WTC11 (cell line): ENCODE measurements around the gene ESRRA. TPM values are rescaled to one million over a fixed set of nuclear protein-coding genes. Genes with fewer than 3 reads are reported as not detected.

Experiments
- ATAC-seq: fragments of 200-7000 bp; cut with Tn5 transposase; 2 replicates; pipeline ENCODE4 v1.10.0; 2021; ENCODE audit warnings: mild to moderate bottlenecking, moderate library complexity
- CTCF ChIA-PET: fragments of 300-600 bp; sonication (Branson Sonifier 250); formaldehyde crosslinking; loops from one replicate; lab custom pipeline; 2021; ENCODE audit warnings: antibody characterized with exemption; lab: Charles Lee
- POLR2A ChIA-PET: fragments of 350-600 bp; sonication (Branson Sonifier 250); formaldehyde crosslinking; loops from one replicate; lab custom pipeline; 2021; ENCODE audit warnings: antibody characterized with exemption; lab: Charles Lee
- DNase-seq: peaks from one replicate; pipeline ENCODE4 v3.0.0; 2021; ENCODE audit warnings: low spot score
- H3K27ac Mint-ChIP-seq: 2 replicates; pipeline ENCODE4 v1.8.0; 2021; ENCODE audit warnings: mixed read lengths
- H3K27me3 Mint-ChIP-seq: 2 replicates; pipeline ENCODE4 v1.8.0; 2021; ENCODE audit warnings: low read depth, mild to moderate bottlenecking, moderate library complexity, mixed read lengths
- H3K36me3 Mint-ChIP-seq: 2 replicates; pipeline ENCODE4 v1.8.0; 2021; ENCODE audit warnings: mixed read lengths
- H3K4me1 Mint-ChIP-seq: 2 replicates; pipeline ENCODE4 v1.8.0; 2022; ENCODE audit warnings: mixed read lengths
- H3K4me3 Mint-ChIP-seq: 2 replicates; pipeline ENCODE4 v1.8.0; 2021; ENCODE audit warnings: mild to moderate bottlenecking, moderate library complexity, mixed read lengths
- H3K9me3 Mint-ChIP-seq: 2 replicates; pipeline ENCODE4 v1.8.0; 2021; ENCODE audit warnings: mixed read lengths
- AR ChIP-seq: fragments of 250-450 bp; sonication (Bioruptor Pico); IDR thresholded peaks from 2 replicates; pipeline ENCODE4 v1.9.0; 2021; ENCODE audit warnings: mild to moderate bottlenecking
- CREB1 ChIP-seq: sonication (generic); formaldehyde crosslinking; IDR thresholded peaks from 2 replicates; pipeline ENCODE4 v1.8.0; 2023; ENCODE audit warnings: mild to moderate bottlenecking, missing genetic modification reagents
- HMGA2 ChIP-seq: fragments of 250-450 bp; sonication (Bioruptor Pico); IDR thresholded peaks from 2 replicates; pipeline ENCODE4 v1.4.0; 2021; ENCODE audit warnings: mild to moderate bottlenecking, moderate library complexity
- IRF1 ChIP-seq: sonication (generic); formaldehyde crosslinking; IDR thresholded peaks from 2 replicates; pipeline ENCODE4 v1.8.0; 2023; ENCODE audit warnings: missing genetic modification reagents
- MYBL2 ChIP-seq: sonication (generic); formaldehyde crosslinking; IDR thresholded peaks from 2 replicates; pipeline ENCODE4 v1.8.1; 2023; ENCODE audit warnings: mild to moderate bottlenecking, moderate library complexity, missing genetic modification reagents
- PREB ChIP-seq: sonication (generic); formaldehyde crosslinking; IDR thresholded peaks from 2 replicates; pipeline ENCODE4 v1.8.1; 2022; ENCODE audit warnings: mild to moderate bottlenecking, missing genetic modification reagents, moderate library complexity, borderline replicate concordance
- SMAD3 ChIP-seq: sonication (generic); formaldehyde crosslinking; IDR thresholded peaks from 2 replicates; pipeline ENCODE4 v1.8.0; 2022; ENCODE audit warnings: missing genetic modification reagents, mild to moderate bottlenecking, borderline replicate concordance
- SMAD4 ChIP-seq: sonication (generic); formaldehyde crosslinking; IDR thresholded peaks from 2 replicates; pipeline ENCODE4 v1.8.0; 2022; ENCODE audit warnings: mild to moderate bottlenecking, missing genetic modification reagents
- TP53 ChIP-seq: sonication (generic); formaldehyde crosslinking; IDR thresholded peaks from 2 replicates; pipeline ENCODE4 v1.8.1; 2023; ENCODE audit warnings: mild to moderate bottlenecking, missing genetic modification reagents
- ZBTB43 ChIP-seq: sonication (generic); formaldehyde crosslinking; IDR thresholded peaks from 2 replicates; pipeline ENCODE4 v1.8.1; 2023; ENCODE audit warnings: mild to moderate bottlenecking, missing genetic modification reagents
- ZNF263 ChIP-seq: sonication (generic); formaldehyde crosslinking; IDR thresholded peaks from 2 replicates; pipeline ENCODE4 v1.8.1; 2022; ENCODE audit warnings: low read depth, mild to moderate bottlenecking, moderate library complexity, missing genetic modification reagents
- total RNA-seq: library from RNA; stranded (reverse); gene quantifications from 3 replicates; pipeline ENCODE4 v1.2.3, GENCODE V29; 2021
- TF ChIP-seq, protein P1 (sequence below): fragments of 250-450 bp; sonication (Bioruptor Pico); IDR thresholded peaks from 2 replicates; pipeline ENCODE4 v1.9.0; 2021; ENCODE audit warnings: mild to moderate bottlenecking
- TF ChIP-seq, protein P2 (sequence below): fragments of 250-450 bp; sonication (Bioruptor Pico); IDR thresholded peaks from 2 replicates; pipeline ENCODE4 v1.9.0; 2021; ENCODE audit warnings: moderate library complexity, mild to moderate bottlenecking, inconsistent platforms, borderline replicate concordance
- TF ChIP-seq, protein P3 (sequence below): fragments of 250-450 bp; sonication (Bioruptor Pico); IDR thresholded peaks from 2 replicates; pipeline ENCODE4 v1.9.0; 2021; ENCODE audit warnings: mild to moderate bottlenecking, borderline replicate concordance
- TF ChIP-seq, protein P4 (sequence below): sonication (generic); formaldehyde crosslinking; IDR thresholded peaks from 2 replicates; pipeline ENCODE4 v1.8.1; 2023; ENCODE audit warnings: mild to moderate bottlenecking, missing genetic modification reagents, moderate library complexity
- TF ChIP-seq, protein P5 (sequence below): sonication (generic); formaldehyde crosslinking; IDR thresholded peaks from 2 replicates; pipeline ENCODE4 v1.8.1; 2023; ENCODE audit warnings: mild to moderate bottlenecking, moderate library complexity, missing genetic modification reagents

ESRRA gene
- total RNA-seq, 1 experiment from 2014 or later, result 81.9 TPM

DNA sequence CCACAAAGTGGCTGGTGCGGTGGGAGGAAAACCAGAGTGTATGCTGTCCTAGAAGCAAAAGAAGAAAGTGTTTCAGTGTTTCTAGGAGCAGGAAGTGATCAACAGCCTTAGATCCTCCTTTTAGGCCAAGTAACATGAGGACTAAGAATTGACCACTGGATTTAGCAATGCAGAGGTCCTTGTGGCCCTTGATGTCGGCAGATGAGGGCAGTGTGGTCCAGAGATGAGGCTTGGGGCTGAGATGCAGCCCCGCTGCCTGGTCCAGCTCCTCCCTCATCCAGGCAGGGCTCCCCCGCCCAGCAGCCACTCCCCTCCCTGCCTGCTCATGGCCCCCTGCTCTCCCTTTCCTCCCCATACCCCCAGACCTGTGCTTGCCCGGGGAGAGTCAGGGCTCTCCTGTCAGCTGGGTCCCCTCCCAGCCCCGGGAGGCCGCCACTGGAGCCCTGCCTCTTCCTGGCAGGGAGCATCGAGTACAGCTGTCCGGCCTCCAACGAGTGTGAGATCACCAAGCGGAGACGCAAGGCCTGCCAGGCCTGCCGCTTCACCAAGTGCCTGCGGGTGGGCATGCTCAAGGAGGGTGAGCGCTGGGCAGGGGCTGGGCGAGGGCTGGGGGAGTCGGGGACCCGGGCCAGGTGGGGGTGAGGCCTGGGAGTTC, 8.3 kb downstream of the ESRRA start:
- DNase-seq, result no peak
- TF ChIP-seq, protein P1, sequence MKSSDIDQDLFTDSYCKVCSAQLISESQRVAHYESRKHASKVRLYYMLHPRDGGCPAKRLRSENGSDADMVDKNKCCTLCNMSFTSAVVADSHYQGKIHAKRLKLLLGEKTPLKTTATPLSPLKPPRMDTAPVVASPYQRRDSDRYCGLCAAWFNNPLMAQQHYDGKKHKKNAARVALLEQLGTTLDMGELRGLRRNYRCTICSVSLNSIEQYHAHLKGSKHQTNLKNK (CRISPR knock-in tag), result no peak
- no peak for TF ChIP-seq MYBL2 (CRISPR knock-in tag)
- no peak for TF ChIP-seq SMAD4 (CRISPR knock-in tag)
- TF ChIP-seq TP53, result no peak
- TF ChIP-seq, protein P2, sequence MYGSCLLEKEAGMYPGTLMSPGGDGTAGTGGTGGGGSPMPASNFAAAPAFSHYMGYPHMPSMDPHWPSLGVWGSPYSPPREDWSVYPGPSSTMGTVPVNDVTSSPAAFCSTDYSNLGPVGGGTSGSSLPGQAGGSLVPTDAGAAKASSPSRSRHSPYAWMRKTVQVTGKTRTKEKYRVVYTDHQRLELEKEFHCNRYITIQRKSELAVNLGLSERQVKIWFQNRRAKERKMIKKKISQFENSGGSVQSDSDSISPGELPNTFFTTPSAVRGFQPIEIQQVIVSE (CRISPR knock-in tag), result no peak
- no peak for TF ChIP-seq PREB
- TF ChIP-seq, protein P3, sequence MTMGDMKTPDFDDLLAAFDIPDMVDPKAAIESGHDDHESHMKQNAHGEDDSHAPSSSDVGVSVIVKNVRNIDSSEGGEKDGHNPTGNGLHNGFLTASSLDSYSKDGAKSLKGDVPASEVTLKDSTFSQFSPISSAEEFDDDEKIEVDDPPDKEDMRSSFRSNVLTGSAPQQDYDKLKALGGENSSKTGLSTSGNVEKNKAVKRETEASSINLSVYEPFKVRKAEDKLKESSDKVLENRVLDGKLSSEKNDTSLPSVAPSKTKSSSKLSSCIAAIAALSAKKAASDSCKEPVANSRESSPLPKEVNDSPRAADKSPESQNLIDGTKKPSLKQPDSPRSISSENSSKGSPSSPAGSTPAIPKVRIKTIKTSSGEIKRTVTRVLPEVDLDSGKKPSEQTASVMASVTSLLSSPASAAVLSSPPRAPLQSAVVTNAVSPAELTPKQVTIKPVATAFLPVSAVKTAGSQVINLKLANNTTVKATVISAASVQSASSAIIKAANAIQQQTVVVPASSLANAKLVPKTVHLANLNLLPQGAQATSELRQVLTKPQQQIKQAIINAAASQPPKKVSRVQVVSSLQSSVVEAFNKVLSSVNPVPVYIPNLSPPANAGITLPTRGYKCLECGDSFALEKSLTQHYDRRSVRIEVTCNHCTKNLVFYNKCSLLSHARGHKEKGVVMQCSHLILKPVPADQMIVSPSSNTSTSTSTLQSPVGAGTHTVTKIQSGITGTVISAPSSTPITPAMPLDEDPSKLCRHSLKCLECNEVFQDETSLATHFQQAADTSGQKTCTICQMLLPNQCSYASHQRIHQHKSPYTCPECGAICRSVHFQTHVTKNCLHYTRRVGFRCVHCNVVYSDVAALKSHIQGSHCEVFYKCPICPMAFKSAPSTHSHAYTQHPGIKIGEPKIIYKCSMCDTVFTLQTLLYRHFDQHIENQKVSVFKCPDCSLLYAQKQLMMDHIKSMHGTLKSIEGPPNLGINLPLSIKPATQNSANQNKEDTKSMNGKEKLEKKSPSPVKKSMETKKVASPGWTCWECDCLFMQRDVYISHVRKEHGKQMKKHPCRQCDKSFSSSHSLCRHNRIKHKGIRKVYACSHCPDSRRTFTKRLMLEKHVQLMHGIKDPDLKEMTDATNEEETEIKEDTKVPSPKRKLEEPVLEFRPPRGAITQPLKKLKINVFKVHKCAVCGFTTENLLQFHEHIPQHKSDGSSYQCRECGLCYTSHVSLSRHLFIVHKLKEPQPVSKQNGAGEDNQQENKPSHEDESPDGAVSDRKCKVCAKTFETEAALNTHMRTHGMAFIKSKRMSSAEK, result no peak
- CTCF ChIA-PET, result interaction anchor here (0.9 to 4.9 kb wide), 4 partner anchors 18 to 42 kb away, joined by 4 to 37 read pairs (median 4); no protein-coding TSS in a partner anchor
- no peaks in the 10 kb centered on the region for H3K27me3 Mint-ChIP-seq
- no peak for ATAC-seq
- POLR2A ChIA-PET, result interaction anchor here (0.5 kb wide), 1 partner anchor 630 kb away, joined by 3 read pairs; no protein-coding TSS in a partner anchor
- H3K27ac Mint-ChIP-seq, result peak overlapping the region; percentile 91
- H3K4me1 Mint-ChIP-seq, result peaks cover 10% of the 10 kb centered on the region
- peaks cover 15% of the 10 kb centered on the region for H3K36me3 Mint-ChIP-seq
- no peak overlapping the region for H3K4me3 Mint-ChIP-seq
- H3K9me3 Mint-ChIP-seq, result no peaks in the 10 kb centered on the region

- H3K4me1 Mint-ChIP-seq, result peaks cover 15% of the 10 kb centered on the region
- ChIA-PET CTCF (interaction anchor here (0.9 to 4.9 kb wide), 5 partner anchors 17 to 41 kb away, joined by 3 to 37 read pairs (median 4); no protein-coding TSS in a partner anchor), POLR2A (interaction anchor here (0.5 kb wide), 1 partner anchor 631 kb away, joined by 3 read pairs; no protein-coding TSS in a partner anchor)
- ATAC-seq (no peak), DNase-seq (no peak)
- H3K27ac Mint-ChIP-seq, result peak overlapping the region; percentile 88
- peaks cover 15% of the 10 kb centered on the region for H3K36me3 Mint-ChIP-seq
- H3K9me3 Mint-ChIP-seq, result no peaks in the 10 kb centered on the region
- no peak overlapping the region for H3K4me3 Mint-ChIP-seq
- H3K27me3 Mint-ChIP-seq, result no peaks in the 10 kb centered on the region
- TF ChIP-seq HMGA2 (no peak), CREB1 (no peak), ZBTB43 (no peak), AR (CRISPR knock-in tag) (no peak), IRF1 (CRISPR knock-in tag) (no peak), SMAD3 (CRISPR knock-in tag) (no peak), ZNF263 (CRISPR knock-in tag) (no peak)
- TF ChIP-seq, protein P4, sequence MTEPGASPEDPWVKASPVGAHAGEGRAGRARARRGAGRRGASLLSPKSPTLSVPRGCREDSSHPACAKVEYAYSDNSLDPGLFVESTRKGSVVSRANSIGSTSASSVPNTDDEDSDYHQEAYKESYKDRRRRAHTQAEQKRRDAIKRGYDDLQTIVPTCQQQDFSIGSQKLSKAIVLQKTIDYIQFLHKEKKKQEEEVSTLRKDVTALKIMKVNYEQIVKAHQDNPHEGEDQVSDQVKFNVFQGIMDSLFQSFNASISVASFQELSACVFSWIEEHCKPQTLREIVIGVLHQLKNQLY, result no peak
- TF ChIP-seq, protein P1 (CRISPR knock-in tag), result no peak
- TF ChIP-seq, protein P5, sequence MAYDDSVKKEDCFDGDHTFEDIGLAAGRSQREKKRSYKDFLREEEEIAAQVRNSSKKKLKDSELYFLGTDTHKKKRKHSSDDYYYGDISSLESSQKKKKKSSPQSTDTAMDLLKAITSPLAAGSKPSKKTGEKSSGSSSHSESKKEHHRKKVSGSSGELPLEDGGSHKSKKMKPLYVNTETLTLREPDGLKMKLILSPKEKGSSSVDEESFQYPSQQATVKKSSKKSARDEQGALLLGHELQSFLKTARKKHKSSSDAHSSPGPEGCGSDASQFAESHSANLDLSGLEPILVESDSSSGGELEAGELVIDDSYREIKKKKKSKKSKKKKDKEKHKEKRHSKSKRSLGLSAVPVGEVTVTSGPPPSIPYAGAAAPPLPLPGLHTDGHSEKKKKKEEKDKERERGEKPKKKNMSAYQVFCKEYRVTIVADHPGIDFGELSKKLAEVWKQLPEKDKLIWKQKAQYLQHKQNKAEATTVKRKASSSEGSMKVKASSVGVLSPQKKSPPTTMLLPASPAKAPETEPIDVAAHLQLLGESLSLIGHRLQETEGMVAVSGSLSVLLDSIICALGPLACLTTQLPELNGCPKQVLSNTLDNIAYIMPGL (CRISPR knock-in tag), result no peak
Observed at GRCh38 chr11:64314146-64314804, 9.0 kb downstream of the ESRRA start.
